ENCODE data around the gene SAYSD1.

SAYSD1 gene

DNA sequence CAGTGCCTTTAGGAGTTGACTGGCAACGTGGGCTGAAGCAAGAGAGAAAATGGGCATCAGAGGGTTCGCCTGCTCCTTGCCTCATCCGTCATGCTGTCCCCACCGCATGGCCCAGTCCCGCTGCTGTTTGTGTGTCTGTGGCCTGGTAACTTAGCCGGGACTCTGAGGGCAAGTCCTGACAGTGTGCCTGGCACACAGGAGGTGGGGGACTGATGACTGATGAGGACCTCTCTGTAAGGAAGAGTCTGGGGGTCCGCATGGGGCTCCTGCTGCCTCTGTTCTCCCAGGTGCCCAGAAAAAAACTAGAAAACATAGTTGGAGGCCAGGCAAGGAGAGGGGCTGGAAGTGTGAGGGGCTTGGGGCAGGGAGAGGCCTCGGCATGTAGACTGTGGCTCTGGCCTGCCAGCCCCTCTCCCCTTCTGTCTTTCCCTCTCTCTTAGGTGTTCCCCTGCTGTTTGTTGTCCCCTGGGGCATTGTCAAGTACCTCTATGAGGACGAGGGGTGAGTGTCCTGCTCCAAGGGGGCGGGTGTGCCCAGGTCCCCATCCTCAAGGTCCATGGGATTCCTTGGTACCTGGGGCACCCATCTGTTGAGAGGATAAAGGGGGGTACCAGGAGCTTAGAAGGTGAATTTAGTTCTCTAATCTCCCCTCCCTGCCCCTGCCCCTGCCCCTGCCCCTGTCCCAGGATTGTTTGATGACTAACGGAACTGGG lies 36.9 kb downstream of the SAYSD1 start:
- DNase-seq, result no peak

DNA sequence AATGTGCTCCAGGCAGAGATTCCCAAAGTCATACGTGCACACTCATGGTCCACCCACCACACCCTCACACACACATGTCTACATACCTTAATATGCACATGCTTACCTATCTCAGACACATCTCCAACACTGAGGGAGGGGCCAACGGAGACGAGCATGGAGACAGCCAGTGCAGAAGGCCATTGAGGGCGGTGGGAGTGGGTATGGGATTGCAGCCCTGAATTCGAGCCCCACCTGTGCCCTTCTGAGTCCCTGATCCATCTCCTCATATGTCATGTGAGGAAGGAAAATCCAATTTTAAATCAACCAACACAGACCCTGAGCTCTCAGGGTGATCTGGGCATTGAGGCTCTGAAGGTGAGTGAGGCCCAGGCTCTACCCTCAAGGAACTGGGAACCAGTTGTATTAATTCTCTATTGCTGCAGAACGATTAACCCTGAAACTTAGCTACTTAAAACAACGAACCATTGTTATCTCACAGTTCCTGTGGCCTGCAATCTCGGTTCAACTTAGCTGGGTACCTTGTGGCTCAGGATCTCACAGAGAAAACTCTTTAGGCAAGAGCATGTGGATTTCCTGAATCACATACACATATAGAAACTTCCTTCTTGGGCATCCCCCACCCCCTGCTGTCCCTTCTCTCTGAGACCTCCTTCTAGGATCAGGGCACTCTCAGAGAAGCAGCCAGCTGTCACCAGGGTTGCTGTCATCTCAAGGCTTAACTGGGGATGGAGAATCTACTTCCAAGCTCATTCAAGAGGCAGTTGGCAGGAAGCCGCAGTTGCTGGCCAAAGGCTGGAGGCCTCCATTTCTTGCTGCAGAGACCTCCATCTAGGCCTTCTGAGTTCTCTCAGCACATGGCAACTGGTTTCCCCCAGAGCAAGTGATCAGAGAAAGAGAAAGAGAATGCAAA lies 38.1 kb downstream of the SAYSD1 start:
- DNase-seq, result no peak

DNA sequence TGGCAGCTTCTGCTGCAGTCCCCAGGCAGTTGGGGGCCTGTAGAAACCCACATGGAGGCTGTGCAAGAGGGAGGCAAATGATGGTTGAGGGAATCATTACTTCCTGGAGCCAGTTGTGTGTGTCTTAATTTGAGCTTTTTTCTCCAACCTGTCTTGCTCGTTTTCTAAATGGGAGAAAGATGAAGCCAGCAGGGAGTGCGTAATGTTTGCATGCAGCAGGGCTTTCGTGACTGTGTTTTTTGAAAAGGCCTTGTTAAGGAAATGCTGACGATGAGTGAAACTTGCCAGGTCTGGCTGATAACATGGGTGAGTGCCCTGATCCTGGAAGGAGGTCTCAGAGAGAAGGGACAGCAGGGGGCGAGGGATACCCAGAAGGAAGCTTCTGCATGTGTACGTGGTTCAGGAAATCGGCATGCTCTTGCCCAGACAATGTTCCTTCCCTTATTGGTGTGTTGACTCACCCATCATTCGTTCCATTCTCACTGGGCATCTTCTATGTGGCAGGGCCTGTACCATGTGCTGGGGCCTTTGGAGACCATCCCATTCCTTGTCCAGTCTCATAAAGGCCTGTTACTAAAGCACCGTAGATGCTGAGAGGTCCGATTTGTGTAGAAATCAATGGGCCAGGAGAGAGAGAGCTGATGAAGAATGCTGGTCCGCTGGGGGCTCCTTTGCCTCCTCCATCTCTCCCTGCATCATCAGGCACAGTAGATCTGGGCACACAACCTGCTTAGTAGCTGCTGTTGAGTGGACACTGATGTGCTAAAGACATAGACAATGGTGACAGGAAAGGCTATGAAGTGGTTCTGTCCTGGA lies 39.0 kb downstream of the SAYSD1 start:
- DNase-seq, result no peak

DNA sequence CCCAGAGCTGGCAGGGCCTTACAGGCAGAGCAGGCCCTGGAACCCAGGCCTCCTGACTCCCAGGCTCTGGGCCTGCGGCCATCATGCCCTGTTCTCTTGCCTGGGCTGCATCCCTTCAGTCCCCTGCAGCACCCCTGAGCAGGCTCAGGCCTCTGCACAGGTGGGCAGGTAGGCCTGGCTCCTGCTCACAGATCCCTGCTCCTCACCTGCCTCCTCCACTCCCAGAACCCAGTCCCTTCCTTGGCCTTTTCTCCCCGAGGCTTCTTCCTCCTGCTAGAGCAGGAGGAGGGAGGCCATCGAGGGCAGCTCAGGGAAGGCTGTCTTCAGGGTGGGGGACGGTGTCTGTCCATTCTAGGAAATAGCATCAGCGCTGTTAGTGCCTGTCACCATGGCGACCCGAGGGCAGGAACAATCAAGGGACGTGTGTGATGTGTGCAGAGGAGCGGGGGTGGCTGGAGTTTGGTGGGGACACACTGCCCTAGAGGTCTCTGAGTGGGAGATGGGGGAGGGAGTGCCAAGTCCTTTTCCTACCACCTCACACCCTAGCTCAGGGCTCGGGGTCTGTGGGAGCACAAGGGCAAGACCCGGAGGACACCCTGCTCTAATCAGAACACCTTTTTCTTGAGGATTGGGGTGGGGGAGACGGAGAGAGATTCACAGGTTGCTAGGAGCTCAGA lies 39.8 kb downstream of the SAYSD1 start:
- DNase-seq, result no peak

DNA sequence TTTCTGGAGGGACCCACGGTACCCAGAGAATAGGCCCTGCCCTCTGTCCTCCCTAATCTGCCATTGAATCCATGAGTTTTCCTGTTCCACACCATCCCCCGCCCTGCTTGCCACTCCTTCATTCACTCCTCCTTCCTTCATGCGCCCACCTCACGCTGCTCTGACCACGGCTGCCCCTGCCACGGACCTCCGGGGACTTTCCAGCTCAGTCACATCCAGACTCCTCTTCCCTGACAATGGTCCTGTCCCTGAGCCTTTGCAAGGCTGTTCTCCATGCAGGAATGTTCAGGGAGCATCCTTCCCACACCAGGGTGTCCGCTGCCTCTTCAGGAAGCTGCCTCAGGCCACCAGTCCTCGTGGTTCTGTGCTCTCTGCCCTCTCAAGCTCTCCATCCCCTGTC lies 40.5 kb downstream of the SAYSD1 start:
- no peak for DNase-seq

DNA sequence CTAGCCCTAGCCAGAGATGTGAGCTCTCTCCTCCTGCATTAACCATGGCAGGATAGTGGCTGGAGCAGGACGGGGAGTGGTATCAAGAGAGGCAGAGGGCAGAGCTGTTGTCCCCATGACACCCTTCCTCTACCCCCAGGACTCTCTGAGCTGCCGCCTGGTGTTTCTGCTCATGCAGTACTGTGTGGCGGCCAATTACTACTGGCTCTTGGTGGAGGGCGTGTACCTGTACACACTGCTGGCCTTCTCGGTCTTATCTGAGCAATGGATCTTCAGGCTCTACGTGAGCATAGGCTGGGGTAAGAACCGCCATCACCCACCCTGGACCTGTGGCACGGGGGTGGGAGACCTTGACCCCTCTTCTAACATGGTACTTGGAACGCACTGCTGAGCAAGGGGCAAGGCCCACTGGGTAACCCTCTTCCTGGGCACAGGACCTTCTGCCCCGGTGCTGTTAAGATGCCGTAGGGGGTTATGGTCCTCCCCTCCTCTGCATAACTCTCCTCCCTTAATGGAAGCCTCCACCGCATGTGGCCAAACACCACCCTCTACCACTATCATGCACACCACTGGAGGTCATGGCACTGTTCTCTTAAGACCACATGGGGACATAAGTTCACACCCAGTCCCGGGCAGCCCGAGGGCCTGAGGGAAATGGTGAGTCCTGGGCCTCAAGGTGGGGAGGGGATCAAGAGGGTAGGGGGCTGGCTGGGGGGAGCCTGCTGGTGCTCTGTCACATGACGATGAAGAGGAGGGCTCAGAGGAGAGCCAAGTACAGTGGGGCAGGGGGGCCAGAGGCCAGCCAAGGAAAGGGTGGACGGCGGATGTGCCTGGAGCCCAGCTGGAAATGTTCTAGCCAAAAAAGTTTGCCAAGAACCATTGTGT lies 41.3 kb downstream of the SAYSD1 start:
- no peak for DNase-seq

DNA sequence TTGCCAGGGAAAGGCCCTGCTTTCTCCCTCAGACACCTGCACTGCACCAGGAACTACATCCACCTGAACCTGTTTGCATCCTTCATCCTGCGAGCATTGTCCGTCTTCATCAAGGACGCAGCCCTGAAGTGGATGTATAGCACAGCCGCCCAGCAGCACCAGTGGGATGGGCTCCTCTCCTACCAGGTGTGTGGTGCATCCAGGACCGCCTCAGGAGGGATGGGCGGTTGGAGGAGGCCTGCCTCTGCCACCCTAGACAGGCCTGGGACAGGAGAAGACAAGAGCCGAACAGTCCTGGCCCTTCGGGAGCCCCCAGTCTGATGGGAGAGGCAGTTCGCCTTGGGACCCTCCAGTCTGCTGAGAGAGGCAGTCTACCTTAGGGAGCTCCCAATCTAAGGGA lies 42.2 kb downstream of the SAYSD1 start:
- no peak for DNase-seq

DNA sequence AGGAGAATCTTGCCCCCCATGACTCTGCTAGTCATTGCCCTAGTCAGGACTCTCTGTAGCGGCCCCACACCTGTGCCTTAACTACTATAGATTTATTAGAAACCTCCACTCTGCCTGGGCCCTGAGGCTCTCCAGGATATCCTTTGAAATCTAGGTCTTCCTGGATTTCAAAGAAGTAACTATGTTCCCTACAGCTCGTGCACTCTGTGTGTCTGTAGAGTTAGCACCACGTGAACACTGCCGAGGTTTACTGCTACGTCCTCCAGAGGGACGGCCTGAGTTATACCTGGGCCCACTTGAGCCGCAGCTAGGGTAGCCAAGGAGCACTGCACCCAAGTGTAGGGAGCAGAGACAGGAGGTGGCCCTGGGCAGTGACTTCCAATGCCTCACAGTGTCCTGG lies 46.6 kb downstream of the SAYSD1 start:
- no peak for DNase-seq

DNA sequence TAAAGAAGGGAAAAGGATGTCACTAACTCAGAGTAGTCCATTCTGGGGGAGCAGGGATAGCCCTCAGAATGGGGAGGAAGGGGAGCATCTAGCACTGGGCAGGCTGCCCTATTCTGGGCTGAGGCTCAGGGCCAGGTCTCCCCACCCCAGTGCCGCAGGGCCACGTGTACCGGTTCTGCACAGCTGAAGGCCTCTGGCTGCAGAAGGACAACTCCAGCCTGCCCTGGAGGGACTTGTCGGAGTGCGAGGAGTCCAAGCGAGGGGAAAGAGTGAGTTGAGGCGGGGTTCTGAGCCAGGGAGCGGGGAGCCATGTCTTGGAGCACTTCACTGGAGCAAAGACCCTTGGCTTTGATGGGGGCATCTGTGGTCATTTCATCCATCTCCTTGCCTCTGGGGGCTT lies 49.4 kb downstream of the SAYSD1 start:
- no peak for DNase-seq

DNA sequence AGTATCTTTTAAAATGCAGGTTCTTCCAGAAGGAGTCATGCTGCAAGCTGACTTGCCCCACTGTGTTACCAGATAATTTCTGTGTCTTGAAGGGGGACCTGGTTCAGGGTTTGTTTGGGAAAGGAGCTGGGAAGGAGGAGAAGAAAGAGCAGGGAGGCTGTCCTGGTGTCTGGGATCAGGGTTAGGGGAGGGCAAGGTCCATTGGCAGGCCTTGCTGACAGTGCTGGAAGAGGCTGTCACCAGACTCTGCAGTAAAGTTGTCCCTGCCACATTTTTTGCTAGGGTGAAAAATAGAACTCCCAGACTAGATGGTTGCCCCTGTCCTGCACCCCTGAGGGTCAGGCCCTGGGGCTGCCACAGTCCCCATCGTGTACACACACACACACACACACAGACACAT lies 51.5 kb downstream of the SAYSD1 start:
- no peak for DNase-seq

DNA sequence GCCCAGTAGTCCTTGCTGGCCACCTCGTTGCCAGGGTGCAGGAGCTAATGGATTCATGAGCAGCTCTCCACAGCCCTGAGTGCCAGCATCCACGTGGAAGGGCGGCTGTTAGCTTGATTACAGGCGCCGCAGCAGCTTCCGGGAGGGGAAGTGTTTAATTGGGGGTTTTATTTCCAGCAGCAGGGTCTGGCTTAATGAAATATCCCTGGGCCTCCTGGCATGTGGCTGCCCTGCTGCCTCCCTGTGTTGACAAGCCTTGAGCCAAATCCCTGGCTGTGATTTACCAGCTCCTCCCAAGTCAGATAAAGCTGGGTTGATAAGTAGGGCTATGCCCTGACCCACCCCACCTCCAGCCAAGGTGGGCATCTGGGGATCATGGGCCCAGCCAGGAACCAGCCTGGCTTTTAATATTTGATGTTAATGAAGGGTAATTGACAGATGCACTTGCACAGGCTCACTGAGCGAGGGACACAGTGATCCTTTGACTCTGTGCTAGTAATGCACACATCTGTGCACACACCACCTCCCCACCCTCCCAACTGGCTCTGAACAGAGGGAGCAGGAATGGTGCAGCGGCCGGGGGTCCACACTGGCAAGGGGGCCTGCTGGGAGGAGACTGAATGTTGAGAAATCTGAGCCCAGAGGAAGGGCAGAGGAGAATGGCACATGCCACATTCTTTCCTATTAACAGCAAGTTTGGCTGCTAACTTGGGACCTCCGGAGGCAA lies 52.8 kb downstream of the SAYSD1 start:
- peak; percentile 64 for DNase-seq

DNA sequence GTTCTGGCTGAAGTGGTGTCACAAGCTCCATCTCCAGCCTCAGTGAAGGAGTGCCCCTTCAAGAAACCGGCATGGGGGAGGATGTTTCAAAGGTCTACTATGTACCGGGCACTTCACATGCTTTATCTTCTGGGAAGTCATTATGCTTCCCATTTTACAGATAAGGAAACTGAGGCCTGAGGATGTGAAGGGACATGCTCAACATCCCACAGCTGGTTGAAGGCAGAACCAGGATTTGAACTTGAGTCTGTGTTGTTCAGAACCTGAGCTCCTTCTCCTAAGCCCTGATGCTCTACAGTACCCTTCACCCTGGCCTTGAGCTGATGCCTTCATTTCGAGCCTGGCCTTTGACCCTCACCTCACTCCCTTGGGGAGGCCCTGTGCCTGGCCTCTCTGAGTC lies 53.4 kb downstream of the SAYSD1 start:
- DNase-seq, result no peak

DNA sequence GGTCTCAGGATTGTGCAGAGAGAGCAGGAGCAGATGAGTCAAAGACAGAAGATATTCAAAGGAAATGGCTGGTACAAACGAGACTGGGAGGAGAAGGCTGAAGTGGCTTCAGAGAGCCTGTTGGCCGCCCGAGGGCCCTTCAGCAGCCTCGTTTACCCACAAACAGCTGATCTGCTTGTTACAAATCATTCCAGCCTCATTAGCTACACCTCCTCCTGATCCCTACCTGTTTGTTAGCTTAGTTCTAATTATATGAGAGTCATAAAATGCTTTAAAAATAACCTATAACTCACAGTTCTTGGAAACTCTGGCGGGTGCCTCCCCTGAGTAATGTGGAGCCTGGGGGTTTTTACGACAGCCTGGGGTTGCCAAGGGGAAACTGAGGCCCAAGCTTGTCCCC lies 53.8 kb downstream of the SAYSD1 start:
- DNase-seq, result no peak

DNA sequence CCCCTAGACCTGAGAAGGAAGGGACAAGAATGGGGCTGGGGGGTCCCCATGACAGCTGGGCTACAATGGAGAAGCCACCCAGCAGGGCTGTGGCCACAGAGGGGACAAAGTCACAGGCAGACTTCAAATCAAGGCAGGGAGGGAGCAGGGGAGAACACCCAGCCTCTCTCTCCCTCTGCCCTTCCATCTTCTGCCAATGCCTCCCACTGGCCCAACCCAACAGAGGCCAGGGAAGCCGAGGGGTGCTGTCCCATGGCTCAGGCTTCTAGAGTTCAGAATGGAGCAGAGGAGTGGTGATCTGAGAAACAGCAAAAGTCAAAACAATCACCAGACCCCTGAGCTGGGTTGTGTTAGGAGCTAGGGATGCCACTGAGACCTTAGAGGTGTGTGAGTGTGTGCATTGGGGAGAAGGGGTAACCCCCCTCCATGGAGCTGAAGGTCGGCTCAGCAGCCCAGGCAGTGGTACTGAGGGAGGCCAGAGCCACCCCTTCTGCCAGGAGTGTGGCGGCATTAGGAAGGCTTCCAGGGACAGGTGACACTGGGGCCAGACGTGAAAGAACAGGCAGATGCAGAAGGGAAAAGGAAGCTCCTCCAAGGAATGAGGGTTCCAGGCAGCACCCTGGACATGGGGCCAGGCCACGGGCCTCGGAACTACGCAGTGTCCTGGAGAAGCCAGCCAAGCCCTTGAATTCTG lies 54.4 kb downstream of the SAYSD1 start:
- no peak for DNase-seq

DNA sequence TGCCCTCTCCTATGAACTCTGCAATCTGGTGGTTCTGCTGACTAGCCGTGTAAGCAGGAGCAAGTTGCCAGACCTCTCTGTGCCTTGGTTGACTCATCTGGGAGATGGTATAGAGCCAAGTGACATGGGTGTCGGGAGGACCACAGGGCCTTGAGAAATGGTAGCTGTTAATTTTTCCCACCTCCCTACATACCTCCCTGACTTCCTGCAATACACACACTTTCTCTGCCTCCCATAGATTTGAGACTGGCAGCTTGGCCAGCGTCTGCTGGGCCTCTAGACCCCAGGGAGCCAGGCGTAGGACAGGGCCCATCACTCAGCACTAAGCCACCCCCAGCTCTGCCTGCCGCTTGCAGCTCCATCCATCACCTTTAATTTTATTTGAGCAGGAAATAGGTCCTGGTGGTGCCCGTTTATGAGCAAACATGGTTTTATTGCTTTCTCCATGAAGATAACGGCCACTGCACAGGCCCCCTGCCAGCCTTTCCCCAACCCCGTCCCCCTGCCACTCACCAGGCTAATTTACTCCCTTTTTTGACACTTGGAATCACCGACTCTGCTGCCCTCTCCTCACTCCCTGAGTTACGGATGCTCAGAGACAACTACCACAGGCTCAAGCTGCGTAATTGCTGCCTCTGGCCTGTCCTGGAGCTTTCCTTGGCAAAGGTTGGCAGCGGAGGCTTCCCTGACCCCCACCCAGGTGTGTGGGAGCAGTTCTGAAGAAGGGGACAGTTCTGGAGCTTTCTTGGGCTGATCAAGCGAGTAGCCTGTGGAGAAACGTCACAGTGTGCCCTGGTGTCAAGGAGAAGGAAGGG lies 55.3 kb downstream of the SAYSD1 start:
- peak; percentile 77 for DNase-seq

DNA sequence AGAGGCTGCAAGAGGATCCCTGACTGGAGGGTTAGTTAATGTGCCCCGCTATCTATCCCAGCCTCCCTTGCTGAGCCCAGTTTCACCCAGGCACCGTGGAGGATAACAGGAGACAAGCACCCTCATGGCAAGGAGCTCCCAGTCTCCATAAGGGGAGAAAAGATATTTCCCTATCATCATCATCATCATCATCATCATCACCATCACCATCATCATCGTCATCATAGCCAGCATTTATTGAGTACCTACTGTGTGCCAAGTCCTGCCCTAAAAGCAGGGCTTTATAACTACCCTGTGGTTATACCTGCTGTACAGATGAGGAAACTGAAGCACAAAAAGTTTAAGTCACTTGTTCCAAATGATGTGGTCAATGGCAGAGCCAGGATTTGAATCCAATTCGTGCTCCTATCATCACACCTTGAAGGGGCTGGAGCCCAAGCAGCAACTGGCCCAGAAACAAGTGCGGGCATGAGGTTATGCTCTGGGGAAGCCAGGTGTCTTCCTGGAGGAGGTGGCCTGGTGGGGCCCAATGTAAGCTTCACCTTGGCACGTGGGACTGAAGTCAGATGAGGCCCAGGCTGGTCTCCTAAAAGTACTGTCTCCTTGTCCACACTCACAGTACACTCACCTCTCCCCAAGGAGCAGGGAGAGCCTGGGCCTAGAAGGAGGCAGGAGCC lies 56.4 kb downstream of the SAYSD1 start:
- DNase-seq, result no peak

DNA sequence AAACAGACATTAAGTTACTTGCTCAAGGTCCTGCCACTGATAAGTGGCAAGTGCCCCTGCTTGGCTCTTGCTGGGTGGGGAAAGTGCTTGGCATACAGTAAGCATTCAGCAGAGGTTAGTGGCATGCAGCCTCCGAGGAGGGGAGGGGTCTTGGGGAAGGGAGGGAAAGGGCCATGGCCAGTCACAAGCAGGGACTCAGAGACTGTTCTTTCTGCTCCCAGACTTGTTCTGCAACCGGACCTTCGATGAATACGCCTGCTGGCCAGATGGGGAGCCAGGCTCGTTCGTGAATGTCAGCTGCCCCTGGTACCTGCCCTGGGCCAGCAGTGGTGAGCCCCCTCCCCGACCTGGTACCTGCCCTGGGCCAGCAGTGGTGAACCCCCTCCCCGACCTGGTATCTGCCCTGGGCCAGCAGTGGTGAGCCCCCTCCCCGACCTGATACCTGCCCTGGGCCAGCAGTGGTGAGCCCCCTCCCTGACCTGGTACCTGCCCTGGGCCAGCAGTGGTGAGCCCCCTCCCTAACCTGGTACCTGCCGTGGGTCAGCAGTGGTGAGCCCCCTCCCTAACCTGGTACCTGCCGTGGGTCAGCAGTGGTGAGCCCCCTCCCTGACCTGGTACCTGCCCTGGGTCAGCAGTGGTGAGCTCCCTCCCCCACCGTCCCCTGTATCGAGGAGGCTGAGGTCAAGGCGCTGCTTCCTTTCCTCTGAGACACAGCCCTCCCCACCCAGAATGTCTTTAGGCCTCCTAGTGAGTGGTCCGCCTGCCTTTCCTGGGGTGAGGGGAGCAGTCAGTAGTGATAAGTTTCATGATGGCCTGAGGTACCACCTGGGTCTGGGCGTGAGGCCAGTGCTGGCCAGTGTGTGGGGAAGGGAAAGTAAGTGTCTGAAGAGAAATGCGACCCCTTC lies 57.5 kb downstream of the SAYSD1 start:
- no peak for DNase-seq

DNA sequence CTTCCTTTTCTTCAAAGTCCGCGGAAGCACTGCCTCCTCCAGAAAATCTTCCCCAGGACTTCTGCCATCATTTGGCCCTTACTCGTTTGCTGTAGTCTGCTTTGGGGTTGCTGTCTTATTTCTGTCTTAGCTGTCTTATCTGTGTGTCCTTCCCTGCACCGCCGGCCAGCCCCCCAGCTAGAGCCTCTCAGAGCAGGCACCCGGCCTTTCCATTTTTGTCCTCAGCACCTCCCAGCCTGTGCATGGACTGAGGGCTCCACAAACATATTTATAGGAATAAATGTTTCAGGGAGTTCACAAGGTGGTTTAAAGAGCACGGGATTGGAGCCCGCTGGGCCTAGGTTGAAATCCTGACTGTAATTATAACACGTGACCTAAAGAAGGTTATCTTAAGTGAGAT lies 58.3 kb downstream of the SAYSD1 start:
- no peak for DNase-seq

Data from NCI-H1092 (cell line).